Astrocyte of the spinal cord (primary cell): ENCODE measurements around the gene NCOA6.
A peak's percentile ranks its signal among the peaks of the same experiment; 100 is the strongest.

Source experiments
- DNase-seq: peaks from one replicate; pipeline ENCODE4 v3.0.0; 2011; ENCODE audit warnings: low read depth, low spot score
- H3K4me3 ChIP-seq: 2 replicates; pipeline ENCODE4 v1.5.1; 2011; ENCODE audit warnings: low read depth, mild to moderate bottlenecking, low read length, moderate library complexity
- CTCF ChIP-seq: IDR thresholded peaks from 2 replicates; pipeline ENCODE4 v1.5.1; 2012; ENCODE audit warnings: low read depth, mild to moderate bottlenecking, low read length, inconsistent platforms
- in situ Hi-C: cut with HindIII; loops from 2 replicates; pipeline ENCODE4 v1.10.0; 2017; ENCODE audit warnings: low sequenced_read_pairs

Gene NCOA6

GRCh38 chr20:34706912-34707784 is 118.3 kb downstream of the NCOA6 start:
- no peak for DNase-seq
- in situ Hi-C loops, result no loop called here

GRCh38 chr20:34706302-34706875 is 119.1 kb downstream of the NCOA6 start:
- no peak overlapping the region for H3K4me3 ChIP-seq
- no peak for DNase-seq
- TF ChIP-seq CTCF, result no peak
- in situ Hi-C loops, result no loop called here

More at GRCh38 chr20:34706912-34707784, 118.3 kb downstream of the NCOA6 start:
- no peak overlapping the region for H3K4me3 ChIP-seq
- TF ChIP-seq CTCF, result no peak

- no peak for DNase-seq
- in situ Hi-C loops, result no loop called here
- H3K4me3 ChIP-seq, result no peak overlapping the region
- TF ChIP-seq CTCF, result no peak
These were observed 119.8 kb downstream of the NCOA6 start for GRCh38 chr20:34705397-34706301.

- in situ Hi-C loops, result no loop called here
- no peak for TF ChIP-seq CTCF
These were observed 120.4 kb downstream of the NCOA6 start for GRCh38 chr20:34705008-34705396.

GRCh38 chr20:34704177-34705007 is 121.1 kb downstream of the NCOA6 start, which contains the start of gene TP53INP2:
TP53INP2 (plus strand) TSS chr20:34704344; CDS start chr20:34708740, 4,396 bp downstream.
- no peak for TF ChIP-seq CTCF
- in situ Hi-C loops, result no loop called here
- H3K4me3 ChIP-seq, result peak within 1 kb of the TSS; percentile 85
- DNase-seq, result peak; percentile 90

More at GRCh38 chr20:34705008-34705396, 120.4 kb downstream of the NCOA6 start:
- H3K4me3 ChIP-seq, result peak overlapping the region; percentile 85
- DNase-seq, result no peak
